Globus pallidus (tissue), 1 donor: ENCODE measurements around the gene GAL3ST2.
"Not testable (repeated sequence)": the region's sequence is repeated elsewhere in the genome, so short reads cannot be mapped to it uniquely, and the experiment has no call there.

Experiments
- DNase-seq: peaks from one replicate; pipeline ENCODE4 v3.0.0-alpha.2; 2015; ENCODE audit warnings: low spot score

The GAL3ST2 gene

GRCh38 chr2:241795021-241795999, 18.7 kb downstream of the GAL3ST2 start:
- no peak for DNase-seq

- DNase-seq: no peak
Measured at GRCh38 chr2:241796209-241796608, 19.6 kb downstream of the GAL3ST2 start.

GRCh38 chr2:241796610-241797138, 20.1 kb downstream of the GAL3ST2 start:
- DNase-seq: no peak

- DNase-seq: no peak
Measured at GRCh38 chr2:241797441-241798080, 20.9 kb downstream of the GAL3ST2 start.

- DNase-seq: no peak
Measured at GRCh38 chr2:241798081-241798630, 21.5 kb downstream of the GAL3ST2 start.

GRCh38 chr2:241798631-241799521, 22.3 kb downstream of the GAL3ST2 start:
- no peak for DNase-seq

- DNase-seq: no peak
Measured at GRCh38 chr2:241799522-241800197, 23.0 kb downstream of the GAL3ST2 start.

GRCh38 chr2:241800198-241800903, 23.7 kb downstream of the GAL3ST2 start:
- not testable (repeated sequence) for DNase-seq

- DNase-seq: no peak
Measured at GRCh38 chr2:241801611-241802420, 25.2 kb downstream of the GAL3ST2 start.

GRCh38 chr2:241802421-241803318, 26.0 kb downstream of the GAL3ST2 start:
- DNase-seq: no peak

- peak; percentile 33 for DNase-seq
Measured at GRCh38 chr2:241803387-241804325, 27.0 kb downstream of the GAL3ST2 start.

GRCh38 chr2:241804326-241805229, 28.0 kb downstream of the GAL3ST2 start:
- DNase-seq: no peak

- not testable (repeated sequence) for DNase-seq
Measured at GRCh38 chr2:241806217-241806616, 29.6 kb downstream of the GAL3ST2 start.

GRCh38 chr2:241808051-241808720, 31.6 kb downstream of the GAL3ST2 start:
- no peak for DNase-seq

- DNase-seq: no peak
Measured at GRCh38 chr2:241808721-241809382, 32.2 kb downstream of the GAL3ST2 start, which contains the start of gene NEU4. Gene NEU4 (plus strand): TSS chr2:241809193. CDS start chr2:241814485, 5,292 bp downstream.
